ENCODE results near the gene PTPN12. TPM values are rescaled to one million over a fixed set of nuclear protein-coding genes. Genes with fewer than 3 reads are reported as not detected.
"Not testable (repeated sequence)": the region's sequence is repeated elsewhere in the genome, so short reads cannot be mapped to it uniquely, and the experiment has no call there.

The PTPN12 gene
- total RNA-seq, 1 experiment from 2014 or later = 38.4 TPM

DNA sequence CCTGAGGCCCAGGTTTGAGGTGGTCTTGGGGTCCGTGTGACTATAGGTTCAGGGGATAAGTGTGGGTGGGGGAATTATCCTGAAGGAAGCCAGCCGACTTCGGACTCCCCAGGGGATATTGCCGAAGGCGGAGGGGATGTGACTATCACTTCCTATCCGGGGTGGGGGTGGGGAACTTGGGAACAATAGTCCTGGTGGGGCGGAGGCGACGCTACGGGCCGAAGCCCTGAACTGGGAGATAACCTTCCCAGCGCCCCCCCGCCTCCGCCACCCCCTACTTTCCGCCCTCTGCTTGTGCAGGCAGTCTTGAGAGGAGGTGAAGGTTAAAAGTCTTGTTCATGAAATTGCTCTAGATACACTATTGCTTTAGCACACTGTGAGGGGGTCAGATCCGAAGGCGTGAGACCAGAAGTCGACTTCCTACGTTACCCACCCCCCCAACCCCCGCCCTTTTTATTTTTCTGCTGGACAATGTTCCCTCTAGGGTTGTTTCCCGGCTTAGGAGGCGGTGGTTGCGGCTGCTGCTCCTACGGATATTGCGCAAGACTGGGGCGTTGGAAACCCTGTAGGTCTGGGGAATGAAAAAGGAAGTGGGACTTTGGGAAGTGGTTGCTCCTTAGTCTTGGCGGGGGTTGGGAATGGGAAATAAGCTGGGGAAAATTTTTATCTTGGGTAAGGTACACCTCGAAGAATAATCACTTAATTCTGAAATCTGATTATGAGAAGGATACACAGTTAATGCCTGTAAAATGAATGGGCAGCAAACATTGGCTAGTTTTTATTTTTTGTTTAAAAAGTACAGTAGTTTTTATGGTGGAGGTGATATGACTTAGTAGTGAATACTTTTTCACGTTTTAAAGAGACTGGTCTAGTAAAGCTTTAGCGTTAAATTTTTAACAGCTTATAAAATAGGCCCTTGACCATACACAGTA lies 1.5 kb downstream of the PTPN12 start:
- peak; percentile 95 for DNase-seq (ENCODE audit: low read depth)

DNA sequence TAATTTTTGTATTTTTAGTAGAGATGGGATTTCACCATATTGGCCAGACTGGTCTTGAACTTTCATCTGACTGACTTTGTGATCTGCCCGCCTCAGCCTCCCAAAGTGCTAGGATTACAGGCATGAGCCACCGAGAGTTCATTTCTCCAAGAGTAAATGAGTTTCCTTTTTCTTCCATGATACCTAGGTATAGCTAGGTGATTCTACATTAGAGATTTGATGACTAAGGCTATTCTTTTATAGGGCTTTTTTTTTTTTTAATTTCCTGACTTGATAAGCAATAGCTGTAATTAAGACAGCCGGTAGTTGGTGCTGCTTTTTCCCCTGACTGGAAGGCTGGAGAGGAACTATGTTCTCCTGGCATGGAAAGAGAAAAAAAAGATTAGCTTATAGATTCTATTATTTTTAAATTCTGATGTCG lies 3.3 kb downstream of the PTPN12 start:
- no peak for DNase-seq (ENCODE audit: low read depth)

DNA sequence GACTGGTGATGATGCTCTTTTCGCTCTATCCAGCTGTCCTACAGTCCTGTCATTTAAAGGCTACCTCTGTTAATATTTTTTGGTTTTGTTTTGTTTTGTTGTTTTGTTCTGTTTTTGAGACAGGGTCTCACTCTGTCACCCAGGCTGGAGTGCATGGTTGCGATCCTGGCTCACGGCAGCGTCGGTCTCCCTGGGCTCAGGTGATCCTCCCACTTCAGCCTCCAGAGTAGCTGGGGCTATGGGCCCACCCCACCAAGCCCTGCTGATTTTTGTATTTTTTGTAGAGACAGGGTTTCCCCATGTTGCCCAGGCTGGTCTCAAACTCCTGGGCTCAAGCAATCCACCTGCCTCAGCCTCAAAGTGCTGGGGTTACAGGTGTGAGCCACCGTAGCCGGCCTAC lies 3.9 kb downstream of the PTPN12 start:
- not testable (repeated sequence) for DNase-seq (ENCODE audit: low read depth)

DNA sequence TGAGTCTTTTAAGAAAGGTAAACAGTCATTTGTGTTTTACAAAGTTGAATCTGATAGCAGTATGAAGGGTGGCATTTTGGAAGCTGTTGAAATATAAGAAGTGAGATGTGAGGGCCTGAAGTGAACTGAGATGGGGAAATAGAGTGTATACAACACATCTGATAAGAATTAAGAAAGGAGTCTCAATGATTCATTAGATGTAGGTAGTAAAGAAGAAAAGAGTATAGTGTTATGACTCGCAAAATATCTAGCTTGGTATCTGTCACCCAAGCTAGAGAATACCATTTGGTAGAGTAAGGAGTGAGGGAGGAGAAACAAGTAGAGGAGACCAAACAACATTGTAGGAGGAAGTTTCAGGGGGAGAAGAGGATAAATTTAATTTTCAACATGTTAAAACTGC lies 5.3 kb downstream of the PTPN12 start:
- DNase-seq (ENCODE audit: low read depth) = no peak

DNA sequence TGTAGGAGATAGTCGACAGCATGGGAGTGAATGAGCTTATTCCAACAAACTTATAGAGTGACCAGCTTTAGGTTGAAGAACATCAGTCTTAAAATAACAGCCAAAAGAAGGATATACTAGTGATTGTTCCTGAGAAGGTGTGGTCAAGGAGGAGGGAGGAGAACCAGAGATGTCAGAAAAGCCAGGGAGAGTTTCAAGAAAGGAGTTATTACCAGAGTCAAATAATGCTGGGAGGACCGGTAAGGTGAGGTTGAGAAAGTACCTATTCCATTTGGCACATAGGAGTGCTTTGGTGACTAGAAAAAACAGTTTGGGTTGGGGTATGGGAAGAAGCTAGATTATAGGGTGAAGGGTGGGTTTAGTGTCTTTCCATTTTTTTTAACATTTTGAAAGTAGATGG lies 5.8 kb downstream of the PTPN12 start:
- DNase-seq (ENCODE audit: low read depth) = no peak

DNA sequence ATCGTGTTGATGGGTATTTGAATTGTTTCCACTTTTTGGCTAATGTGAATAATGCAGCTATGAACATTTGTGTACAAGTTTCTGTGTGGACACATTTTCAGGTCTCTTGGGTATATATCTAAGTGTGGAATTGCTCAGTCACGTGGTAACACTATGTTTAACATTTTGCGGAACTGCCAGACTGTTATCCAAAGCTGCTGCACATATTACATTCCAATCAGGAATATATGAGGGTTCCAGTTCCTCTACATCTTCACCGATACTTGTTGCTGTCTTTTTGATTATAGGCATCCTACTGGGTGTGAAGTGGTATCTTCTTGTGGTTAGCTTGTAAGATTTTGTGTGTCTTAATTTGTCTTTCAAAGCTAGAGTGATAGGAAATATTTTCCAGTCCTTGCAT lies 6.8 kb downstream of the PTPN12 start:
- no peak for DNase-seq (ENCODE audit: low read depth)

DNA sequence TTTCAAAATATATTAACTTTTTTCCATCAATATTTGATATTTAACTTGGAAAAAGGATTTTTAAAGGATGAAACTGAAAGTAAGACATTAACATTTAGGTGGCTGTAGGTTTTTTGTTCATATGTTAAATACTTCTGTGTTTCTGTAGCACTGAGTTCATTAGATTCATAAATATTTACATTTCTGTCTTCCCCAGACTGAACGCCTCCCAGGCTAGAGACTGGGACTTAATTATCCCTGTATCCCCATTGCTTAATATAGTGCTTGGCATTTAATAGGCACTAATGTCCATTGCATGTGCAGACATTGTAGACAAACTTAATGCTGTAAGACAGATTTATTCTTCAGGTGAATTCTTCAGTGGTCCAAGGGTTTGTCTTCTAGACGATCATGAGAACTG lies 7.4 kb downstream of the PTPN12 start:
- DNase-seq (ENCODE audit: low read depth) = no peak

DNA sequence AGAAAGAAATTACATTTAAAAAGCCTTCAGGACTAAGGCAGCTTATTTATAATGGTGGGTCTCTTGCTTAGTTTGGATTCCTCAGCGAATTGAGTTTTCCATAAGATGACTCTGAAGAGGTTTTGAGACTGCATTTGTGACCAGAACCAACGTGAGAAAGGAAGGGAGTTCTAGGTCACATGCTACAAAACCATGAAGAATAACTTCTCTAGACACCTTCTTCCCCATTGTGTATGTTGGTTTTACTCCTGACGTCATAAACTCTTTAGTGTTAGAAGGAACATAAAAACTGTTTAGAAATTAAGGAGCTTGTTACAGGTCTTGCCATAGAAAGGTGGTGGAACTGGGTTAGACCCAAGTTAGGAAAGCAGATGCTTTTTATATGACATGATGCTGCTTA lies 11.1 kb downstream of the PTPN12 start:
- no peak for DNase-seq (ENCODE audit: low read depth)

DNA sequence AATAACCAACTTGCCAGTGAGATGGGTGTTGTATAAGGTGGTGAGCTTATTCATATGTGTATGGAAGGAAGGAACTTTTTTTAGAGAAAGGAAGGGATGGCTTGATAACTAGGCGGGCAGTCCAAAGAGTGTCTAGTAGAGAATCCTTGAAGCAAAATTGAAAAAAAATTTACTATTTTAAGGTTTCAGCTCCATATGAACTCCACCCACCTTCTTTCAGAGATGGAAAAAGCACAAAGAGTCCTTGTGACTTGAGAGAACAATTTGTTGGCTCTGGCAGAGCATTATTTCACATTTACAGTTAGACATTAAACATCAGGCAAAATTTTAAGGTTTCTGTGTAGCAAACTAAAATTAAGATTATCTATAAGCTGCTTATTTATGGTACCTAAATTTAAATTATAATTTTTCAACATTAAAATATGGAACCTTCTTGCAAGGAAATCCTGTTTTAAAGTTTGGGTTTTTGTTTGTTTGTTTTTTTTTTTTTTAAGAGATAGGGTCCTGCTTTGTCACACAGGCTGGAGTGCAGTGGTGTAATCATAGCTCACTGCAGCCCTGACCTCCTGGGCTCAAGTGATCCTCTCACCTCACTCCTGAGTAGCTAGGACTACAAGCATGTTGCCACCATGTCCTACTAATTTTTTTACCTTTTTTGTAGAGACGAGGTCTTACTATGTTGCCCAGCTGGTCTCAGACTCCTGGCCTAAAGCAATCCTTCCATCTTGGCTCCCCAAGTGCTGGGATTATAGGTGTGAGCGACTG lies 12.2 kb downstream of the PTPN12 start:
- DNase-seq (ENCODE audit: low read depth) = no peak

DNA sequence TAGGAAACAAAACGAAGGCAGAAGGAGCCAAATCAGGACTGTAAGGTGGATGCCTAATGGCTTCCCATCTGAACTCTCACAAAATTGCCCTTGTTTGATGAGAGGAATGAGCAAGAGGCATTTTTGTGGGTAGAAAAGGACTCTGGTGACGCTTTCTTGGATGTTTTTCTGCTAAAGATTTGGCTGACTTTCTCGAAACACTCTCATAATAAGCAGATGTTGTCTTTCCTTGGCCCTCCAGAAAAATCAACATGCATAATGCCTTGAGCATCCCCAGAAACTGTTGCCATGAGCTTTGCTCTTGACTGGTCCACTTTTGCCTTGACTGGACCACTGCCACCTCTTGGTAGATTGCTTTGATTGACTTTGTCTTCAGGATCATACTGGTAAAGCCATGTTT lies 13.5 kb downstream of the PTPN12 start:
- no peak for DNase-seq (ENCODE audit: low read depth)

DNA sequence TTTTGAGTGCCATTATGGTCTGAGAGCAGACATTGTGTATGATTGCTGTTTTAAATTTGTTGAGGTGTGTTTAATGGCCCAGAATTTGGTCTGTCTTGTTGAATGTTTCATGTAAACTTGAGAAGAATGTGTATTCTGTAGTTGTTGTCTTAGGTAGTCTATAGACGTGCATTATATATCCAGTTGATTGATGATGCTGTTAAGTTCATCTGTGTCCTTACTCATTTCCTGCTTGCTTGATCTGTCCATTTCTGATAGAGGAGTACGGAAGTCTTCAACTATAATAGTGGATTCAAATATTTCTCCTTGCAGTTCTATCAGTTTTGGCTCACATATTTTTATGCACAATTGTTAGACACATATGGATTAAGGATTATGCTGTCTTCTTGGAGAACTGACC lies 16.0 kb downstream of the PTPN12 start:
- DNase-seq (ENCODE audit: low read depth) = peak; percentile 11

DNA sequence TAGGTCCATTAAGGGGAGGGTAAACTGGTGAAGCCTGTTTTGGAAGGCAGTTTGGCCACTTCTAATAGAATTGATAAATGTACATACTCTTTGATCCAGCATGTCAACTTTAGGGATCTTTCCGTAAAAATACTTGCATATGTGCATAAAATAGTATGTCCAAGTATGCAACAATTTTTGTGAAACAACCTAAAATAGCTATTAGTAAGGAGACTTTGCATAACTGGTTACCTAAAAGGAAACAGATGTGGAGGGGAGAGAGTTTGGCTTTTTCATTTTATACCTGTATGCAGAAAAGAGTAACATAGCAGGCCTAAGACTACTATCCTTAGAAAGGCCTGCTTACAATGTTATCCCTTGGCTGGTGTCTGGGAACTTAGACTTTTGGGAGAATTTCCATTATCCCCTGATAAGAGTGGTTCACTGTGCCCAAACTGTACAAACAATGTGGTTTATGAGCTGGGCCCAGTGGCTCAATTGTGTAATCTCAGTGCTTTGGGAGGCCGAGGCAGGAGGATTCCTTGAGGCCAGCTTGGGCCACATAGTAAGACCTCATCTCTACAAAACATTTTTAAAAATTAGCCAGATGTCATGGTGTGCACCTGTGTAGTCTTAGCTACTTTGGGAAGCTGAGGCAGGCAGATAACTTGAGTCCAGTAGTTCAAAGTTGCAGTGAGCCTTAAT lies 21.3 kb downstream of the PTPN12 start:
- DNase-seq (ENCODE audit: low read depth) = no peak

DNA sequence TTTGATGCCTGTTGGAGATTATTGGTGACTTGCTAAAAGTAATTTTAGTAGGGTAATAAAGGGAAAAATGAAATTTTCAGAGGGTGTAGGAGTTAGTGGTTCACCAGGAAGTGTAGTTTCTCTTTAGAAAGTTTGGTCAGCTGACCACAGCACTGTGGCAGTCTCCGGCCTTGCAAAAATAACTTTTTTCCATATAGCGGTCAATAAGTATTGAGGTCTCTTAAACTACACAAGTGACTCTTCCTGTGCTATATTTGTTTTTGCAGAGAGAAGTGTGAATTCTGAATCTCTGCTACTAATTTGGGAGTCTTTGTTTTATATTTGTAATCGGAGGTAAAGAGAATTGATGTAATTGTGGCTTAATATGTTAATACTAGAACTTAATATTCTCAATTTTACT lies 24.3 kb downstream of the PTPN12 start:
- no peak for DNase-seq (ENCODE audit: low read depth)

DNA sequence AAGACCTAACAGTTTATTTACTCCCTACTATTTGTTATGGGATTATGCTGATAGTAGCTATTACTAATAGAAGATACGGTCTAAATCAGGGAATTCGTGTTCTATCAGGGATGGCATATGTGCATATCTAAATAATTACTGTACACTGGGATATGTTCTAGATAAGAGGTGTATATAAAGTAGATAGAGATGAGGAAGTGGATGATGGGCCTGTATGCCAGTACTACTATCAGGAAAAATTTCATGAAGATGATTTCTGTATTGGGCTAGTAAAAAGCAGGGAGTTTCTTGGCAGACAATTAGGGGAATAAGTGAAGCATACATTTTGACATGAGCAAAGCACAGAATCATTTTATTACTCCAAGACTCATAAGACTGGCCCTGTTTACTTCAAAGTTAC lies 26.2 kb downstream of the PTPN12 start:
- no peak for DNase-seq (ENCODE audit: low read depth)

DNA sequence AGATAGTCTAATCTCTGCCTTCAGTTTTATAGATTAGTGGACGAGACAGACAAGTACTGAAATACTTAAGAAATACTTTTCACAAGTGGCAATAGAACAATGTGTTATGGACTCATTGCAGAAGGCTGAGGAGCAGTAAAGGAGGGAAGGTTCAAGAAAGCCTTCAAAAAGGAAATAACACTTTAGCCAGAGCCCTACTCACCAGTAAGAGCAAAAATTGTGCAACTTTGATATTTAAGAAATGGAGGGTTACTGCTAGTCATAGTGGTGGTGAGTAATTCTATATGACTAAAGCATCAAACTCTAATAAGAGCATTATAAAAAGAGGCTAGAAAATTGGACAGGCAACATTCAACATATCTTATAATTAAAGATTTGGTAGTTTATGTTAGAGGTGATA lies 28.8 kb downstream of the PTPN12 start:
- peak; percentile 64 for DNase-seq (ENCODE audit: low read depth)

DNA sequence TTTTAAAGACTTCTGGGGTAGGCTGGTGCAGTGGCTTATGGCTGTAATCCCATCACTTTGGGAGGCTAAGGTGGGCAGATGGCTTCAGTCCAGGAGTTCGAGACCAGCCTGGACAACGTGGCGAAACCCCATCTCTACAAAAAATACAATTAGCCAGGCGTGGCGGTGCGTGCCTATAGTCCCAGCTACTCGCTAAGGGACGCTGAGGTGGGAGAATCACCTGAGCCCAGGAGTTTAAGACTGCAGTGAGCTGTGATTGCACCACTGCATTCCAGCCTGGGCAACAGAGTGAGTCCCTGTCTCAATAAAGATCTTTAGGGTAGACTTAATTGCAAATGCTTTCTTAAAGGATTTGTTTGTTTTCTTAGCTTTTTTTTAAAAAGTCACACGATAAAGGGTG lies 29.3 kb downstream of the PTPN12 start:
- DNase-seq (ENCODE audit: low read depth) = no peak

DNA sequence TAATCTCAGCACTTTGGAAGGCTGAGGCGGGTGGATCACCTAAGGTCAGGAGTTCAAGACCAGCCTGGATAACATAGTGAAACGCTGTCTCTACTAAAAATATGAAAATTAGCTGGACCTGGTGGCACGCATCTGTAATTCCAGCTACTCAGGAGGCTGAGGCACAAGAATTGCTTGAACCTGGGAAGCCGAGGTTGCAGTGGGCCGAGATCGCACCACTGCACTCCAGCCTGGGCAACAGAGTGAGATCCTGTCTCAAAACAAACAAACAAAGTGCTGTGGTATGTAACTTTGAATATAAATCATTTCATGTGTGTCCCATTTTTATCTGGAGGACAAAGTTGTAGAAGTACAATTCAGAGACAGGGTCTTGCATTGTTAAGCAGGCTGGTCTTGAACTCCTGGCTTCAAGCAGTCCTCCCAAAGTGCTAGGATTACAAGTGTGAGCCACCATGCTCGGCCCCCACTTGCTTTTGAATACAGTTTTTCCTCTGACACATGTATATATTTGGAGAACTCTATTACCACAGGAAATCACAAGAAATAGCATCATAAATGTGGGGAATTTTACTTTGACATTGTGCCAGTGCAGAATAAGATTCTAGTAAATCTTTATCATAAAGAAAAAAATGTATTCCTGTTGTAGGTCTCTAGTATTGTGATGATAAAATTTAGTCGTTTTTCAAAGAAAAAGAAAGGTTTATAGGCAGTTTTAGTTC lies 32.6 kb downstream of the PTPN12 start:
- DNase-seq (ENCODE audit: low read depth) = no peak

DNA sequence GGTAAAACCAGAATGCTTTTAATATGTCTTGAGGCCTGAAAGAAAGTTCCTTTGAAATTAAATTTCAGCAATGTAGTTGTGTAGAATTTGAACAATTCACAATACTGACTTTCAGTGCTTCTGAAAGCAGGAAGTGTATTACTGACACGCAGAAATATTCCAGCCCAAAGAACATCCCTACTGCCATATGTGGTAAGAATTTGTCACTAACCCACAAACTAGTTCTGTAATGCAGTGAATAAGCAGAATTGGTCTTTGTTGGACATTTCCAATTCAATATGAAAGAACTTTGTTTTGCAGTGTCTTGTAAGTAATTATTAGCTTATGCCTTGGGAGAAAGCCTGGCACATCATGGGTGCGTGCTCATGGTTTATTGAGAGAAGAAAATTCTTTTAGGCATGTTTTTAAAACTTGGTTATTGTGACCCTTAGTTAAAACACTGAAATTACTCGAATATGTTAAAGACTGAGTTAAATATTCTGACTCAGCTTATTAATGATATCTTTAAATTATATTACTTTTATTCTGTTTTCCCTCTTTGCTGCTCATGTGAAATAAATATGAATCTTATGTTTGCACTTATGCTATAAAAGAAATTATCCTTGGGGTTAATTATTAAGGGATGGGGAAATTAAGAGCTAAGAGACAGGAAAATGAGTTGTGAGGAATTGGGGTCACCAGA lies 33.4 kb downstream of the PTPN12 start:
- DNase-seq (ENCODE audit: low read depth) = peak; percentile 65

DNA sequence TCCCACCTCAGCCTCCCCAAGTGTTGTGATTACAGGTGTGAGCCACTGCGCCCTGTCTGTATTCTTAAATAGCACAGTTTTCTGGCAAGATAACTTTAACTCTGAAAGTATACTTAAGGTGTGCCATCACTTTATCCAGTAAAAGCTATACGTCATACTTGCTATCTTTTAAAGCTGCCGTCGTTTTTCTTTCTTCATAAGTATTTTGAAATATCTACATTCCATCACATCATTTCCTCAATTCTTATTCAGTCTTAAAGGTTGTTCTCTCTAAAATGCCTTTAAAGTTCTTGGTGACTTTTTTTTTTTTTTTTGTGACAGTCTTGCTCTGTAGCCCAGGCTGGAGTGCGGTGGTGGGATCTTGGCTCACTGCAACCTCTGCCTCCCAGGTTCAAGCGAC lies 34.7 kb downstream of the PTPN12 start:
- no peak for DNase-seq (ENCODE audit: low read depth)

DNA sequence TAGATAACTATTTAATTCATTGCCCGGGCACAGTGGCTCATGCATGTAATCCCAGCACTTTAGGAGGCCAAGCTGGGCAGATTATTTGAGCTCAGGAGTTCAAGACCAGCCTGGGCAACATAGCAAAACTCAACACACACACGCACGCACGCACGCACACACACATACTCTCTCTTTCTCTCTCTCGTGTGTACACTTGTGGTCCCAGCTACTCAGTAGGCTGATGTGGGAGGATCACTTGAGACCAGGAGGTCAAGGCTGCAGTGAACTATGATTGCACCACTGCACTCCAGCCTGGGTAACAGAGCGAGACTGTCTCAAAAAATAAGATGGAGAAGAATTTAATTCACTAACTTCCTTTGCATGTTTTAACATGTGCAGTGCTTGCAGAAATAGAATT lies 38.1 kb downstream of the PTPN12 start:
- no peak for DNase-seq (ENCODE audit: low read depth)

DNA sequence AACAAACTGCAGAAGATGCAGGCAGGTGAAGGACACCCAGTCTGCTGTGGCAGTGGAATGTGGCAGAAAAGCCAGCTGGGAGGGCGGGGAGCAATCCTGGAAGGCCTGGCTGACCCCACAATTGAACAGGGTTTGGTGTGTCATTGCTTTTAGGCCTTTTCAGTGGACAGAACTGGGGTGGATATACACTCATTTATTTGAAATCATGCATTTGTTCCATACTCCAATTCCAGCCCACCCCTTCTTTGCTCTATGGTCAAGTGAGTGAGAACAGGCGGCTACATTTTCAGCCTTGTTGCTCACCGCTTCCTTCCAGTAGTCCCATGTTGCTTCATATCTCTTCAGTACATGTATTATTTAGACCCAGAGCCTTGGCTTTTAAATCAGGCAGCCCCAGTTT lies 39.8 kb downstream of the PTPN12 start:
- no peak for DNase-seq (ENCODE audit: low read depth)
